Spleen (tissue), 7 donors: Measurements from ENCODE around the gene EIPR1.

Source experiments
- CTCF ChIP-seq, 11 experiments: fragments of 200-600 bp in 7 of 11; fragments of 450-650 bp in 4 of 11; sonication (generic) in 4 of 11; IDR thresholded peaks in 8 of 11; conservative IDR thresholded peaks in 3 of 11; 1 replicate in 7 of 11; 2 replicates in 4 of 11; pipeline versions ENCODE4 v1.4.0 to v1.8.0; 2016 to 2021; ENCODE audit warnings: antibody characterized with exemption in 11 of 11, inconsistent platforms in 4 of 11, mild to moderate bottlenecking in 1 of 11
- POLR2A ChIP-seq, 3 donors: fragments of 450-650 bp; IDR thresholded peaks; one replicate each; pipeline ENCODE4 v1.5.1; 2017; ENCODE audit warnings: antibody characterized with exemption in 3 of 3, mild to moderate bottlenecking in 1 of 3
- POLR2AphosphoS5 ChIP-seq, 3 donors: sonication (generic); formaldehyde crosslinking; IDR thresholded peaks; one replicate each; pipeline ENCODE4 v1.5.1; 2017; ENCODE audit warnings: antibody characterized with exemption in 3 of 3
- donor health status: DM: no; HTN: no; CAD: no; lungs with moderate emphysema.
- donor health status: DM: no; HTN: no; CAD: no.
- donor health status: DM: no; HTN: no; CAD: no.

GRCh38 chr2:3224681-3225080 is 152.9 kb downstream of the EIPR1 start:
- TF ChIP-seq CTCF (IDR thresholded peaks at IDR 0.05 in 8 of 11, conservative IDR thresholded peaks at IDR 0.05 in 3 of 11), result no peak
- no peak for TF ChIP-seq POLR2A (IDR thresholded peaks at IDR 0.05)
- no peak for TF ChIP-seq POLR2AphosphoS5 (IDR thresholded peaks at IDR 0.05)
